ENCODE measurements around the gene HNRNPL. TPM values are rescaled to one million over a fixed set of nuclear protein-coding genes. Genes with fewer than 3 reads are reported as not detected.
A peak's percentile ranks its signal among the peaks of the same experiment; 100 is the strongest.

The HNRNPL gene
- total and polyA plus RNA-seq, 9 of the 15 experiments (the other 6 are each of a cell fraction or from before 2014, with no cell fraction given), result 39.5 to 610 (median 299) TPM

DNA sequence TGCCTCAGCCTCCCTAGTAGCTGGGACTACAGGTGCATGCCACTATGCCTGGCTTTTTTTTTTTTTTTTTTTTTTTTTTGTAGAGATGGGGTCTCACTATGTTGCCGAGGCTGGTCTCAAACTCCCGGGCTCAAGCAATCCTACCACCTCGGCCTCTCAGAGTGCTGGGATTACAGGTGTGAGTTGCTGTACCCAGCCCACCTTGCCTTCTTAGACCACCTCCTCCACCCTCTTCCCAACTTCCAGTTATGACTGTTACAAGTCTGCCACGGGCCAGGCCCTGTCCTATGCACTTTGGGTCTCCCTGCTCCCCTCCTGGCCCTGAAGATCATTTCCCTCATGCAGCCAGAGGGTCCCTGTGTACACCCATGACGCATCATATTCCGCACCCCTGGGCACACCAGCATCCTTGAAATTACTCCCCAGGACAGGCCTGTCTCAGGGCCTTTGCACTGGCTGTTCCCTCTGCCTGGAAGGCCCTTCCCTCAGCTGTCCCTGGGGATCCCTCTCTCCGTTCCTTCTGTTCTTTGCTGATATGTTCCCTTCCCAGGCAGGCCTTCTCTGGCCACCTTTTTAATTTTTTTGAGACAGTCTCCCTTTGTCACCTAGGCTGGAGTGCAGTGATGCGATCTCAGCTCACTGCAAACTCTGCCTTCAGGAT lies 40.1 kb downstream of the HNRNPL start:
- intact Hi-C loops (cut with micrococcal nuclease), result no loop called here
- H3K4me2 ChIP-seq (ENCODE audit: insufficient read depth, low read length), result no peak overlapping the region
- no peaks in the 10 kb centered on the region for H3K9me3 ChIP-seq (replicated peaks; ENCODE audit: control insufficient read depth, insufficient read depth, low read depth, low read length)
- peaks cover 0 to 26% of the 10 kb centered on the region in 2 experiments; a peak in 4 of 5 replicates for H3K4me1 ChIP-seq (replicated peaks in 1 of 2; ENCODE audit: control insufficient read depth in 2 of 2, insufficient read depth in 2 of 2, low read length in 2 of 2)
- no peaks in the 10 kb centered on the region for H3K9me1 ChIP-seq (ENCODE audit: control insufficient read depth, insufficient read depth, low read length)
- H3K4me3 ChIP-seq, result no peak overlapping the region
- FAIRE-seq, result no peak
- no peak overlapping the region for H3K27ac ChIP-seq (ENCODE audit: extremely low read depth, low read depth, low read length)
- no peak for ATAC-seq
- CTCF ChIA-PET (ENCODE audit: low intra/inter-chr PET ratio), result no interaction called here
- TF ChIP-seq PTRF (tag; IDR thresholded peaks at IDR 0.05), result no peak
- no peak for TF ChIP-seq ZZZ3 (IDR thresholded peaks at IDR 0.05)
- TF ChIP-seq, protein P1, sequence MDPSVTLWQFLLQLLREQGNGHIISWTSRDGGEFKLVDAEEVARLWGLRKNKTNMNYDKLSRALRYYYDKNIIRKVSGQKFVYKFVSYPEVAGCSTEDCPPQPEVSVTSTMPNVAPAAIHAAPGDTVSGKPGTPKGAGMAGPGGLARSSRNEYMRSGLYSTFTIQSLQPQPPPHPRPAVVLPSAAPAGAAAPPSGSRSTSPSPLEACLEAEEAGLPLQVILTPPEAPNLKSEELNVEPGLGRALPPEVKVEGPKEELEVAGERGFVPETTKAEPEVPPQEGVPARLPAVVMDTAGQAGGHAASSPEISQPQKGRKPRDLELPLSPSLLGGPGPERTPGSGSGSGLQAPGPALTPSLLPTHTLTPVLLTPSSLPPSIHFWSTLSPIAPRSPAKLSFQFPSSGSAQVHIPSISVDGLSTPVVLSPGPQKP (CRISPR knock-in tag; IDR thresholded peaks at IDR 0.05), result no peak
- no peak for TF ChIP-seq XRCC5 (IDR thresholded peaks at IDR 0.05; ENCODE audit: low read depth, low read length)
- TF ChIP-seq BACH1 (tag; IDR thresholded peaks at IDR 0.05), result no peak
- TF ChIP-seq, protein P2, sequence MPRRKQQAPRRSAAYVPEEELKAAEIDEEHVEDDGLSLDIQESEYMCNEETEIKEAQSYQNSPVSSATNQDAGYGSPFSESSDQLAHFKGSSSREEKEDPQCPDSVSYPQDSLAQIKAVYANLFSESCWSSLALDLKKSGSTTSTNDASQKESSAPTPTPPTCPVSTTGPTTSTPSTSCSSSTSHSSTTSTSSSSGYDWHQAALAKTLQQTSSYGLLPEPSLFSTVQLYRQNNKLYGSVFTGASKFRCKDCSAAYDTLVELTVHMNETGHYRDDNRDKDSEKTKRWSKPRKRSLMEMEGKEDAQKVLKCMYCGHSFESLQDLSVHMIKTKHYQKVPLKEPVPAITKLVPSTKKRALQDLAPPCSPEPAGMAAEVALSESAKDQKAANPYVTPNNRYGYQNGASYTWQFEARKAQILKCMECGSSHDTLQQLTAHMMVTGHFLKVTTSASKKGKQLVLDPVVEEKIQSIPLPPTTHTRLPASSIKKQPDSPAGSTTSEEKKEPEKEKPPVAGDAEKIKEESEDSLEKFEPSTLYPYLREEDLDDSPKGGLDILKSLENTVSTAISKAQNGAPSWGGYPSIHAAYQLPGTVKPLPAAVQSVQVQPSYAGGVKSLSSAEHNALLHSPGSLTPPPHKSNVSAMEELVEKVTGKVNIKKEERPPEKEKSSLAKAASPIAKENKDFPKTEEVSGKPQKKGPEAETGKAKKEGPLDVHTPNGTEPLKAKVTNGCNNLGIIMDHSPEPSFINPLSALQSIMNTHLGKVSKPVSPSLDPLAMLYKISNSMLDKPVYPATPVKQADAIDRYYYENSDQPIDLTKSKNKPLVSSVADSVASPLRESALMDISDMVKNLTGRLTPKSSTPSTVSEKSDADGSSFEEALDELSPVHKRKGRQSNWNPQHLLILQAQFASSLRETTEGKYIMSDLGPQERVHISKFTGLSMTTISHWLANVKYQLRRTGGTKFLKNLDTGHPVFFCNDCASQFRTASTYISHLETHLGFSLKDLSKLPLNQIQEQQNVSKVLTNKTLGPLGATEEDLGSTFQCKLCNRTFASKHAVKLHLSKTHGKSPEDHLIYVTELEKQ (CRISPR knock-in tag; IDR thresholded peaks at IDR 0.05), result no peak
- TF ChIP-seq HCFC1 (IDR thresholded peaks at IDR 0.05; ENCODE audit: low read depth, low read length), result no peak
- TF ChIP-seq ZNF121 (CRISPR knock-in tag; conservative IDR thresholded peaks at IDR 0.05), result peak; percentile 90
- no peak for TF ChIP-seq ETV1 (tag; conservative IDR thresholded peaks at IDR 0.05; ENCODE audit: low read depth)
- TF ChIP-seq MBD2 (IDR thresholded peaks at IDR 0.05; ENCODE audit: borderline replicate concordance, low read depth), result no peak
- no peak for TF ChIP-seq CHD4 (IDR thresholded peaks at IDR 0.05; ENCODE audit: insufficient read depth, insufficient replicate concordance, low read depth, low read length, poor library complexity, severe bottlenecking)
- TF ChIP-seq ZBTB2 (IDR thresholded peaks at IDR 0.05), result no peak
- no peak for TF ChIP-seq SMARCC2 (IDR thresholded peaks at IDR 0.05; ENCODE audit: low read depth)
- no peak for TF ChIP-seq ZNF384 (IDR thresholded peaks at IDR 0.05; ENCODE audit: low read depth, low read length)
- TF ChIP-seq OTX1 (CRISPR knock-in tag; IDR thresholded peaks at IDR 0.05), result no peak
- TF ChIP-seq RBM25 (IDR thresholded peaks at IDR 0.05; ENCODE audit: low read depth, low read length, severe bottlenecking), result peak; percentile 27
- TF ChIP-seq PHF21A (IDR thresholded peaks at IDR 0.05; ENCODE audit: borderline replicate concordance, low read depth), result no peak
- TF ChIP-seq BCOR (IDR thresholded peaks at IDR 0.05), result peak; percentile 33; the same call in 1 of the 2 replicates
- H3K9ac ChIP-seq (ENCODE audit: insufficient read depth in 1 of 2, low read depth in 2 of 2, low read length in 2 of 2), result no peak overlapping the region
- POLR2A ChIA-PET, result no interaction called here
- no peak for DNase-seq (ENCODE audit: extremely low read depth in 1 of 4, low spot score in 3 of 4)
- no peaks in the 10 kb centered on the region for H4K20me1 ChIP-seq (replicated peaks; ENCODE audit: control insufficient read depth, insufficient read depth, low read length)
- no peaks in the 10 kb centered on the region for H3K79me2 ChIP-seq (ENCODE audit: control insufficient read depth, insufficient read depth, low read length)
- no peak overlapping the region for H2AFZ ChIP-seq (ENCODE audit: low read depth, low read length)
- WGBS (ENCODE audit: insufficient coverage, low coverage, missing lambda C conversion rate), result 80% methylated on average over 6 of the region's 8 CpGs
- in situ Hi-C loops (cut with MboI), result no loop called here
- H3K27me3 ChIP-seq (ENCODE audit: control insufficient read depth in 2 of 2, insufficient read depth in 2 of 2, low read length in 2 of 2), result no peaks in the 10 kb centered on the region; a peak in 1 of 5 replicates
- no TSS peak for BruUV-seq (replicated peaks)
- no peaks in the 10 kb centered on the region for H3K36me3 ChIP-seq (ENCODE audit: control insufficient read depth, insufficient read depth, low read length)
